ENCODE data around the gene SIGLEC5. TPM values are rescaled to one million over a fixed set of nuclear protein-coding genes. Genes with fewer than 3 reads are reported as not detected.

SIGLEC5 gene
- 0.06 TPM in 1 of 5 replicates, not detected in the others for total RNA-seq (2022; extraction: Qiagen RNA extraction)

GRCh38 chr19:51630315-51630714 is at the start of gene SIGLEC5:
SIGLEC5 (minus strand) TSS chr19:51630401; CDS start chr19:51630335, 66 bp downstream.

GRCh38 chr19:51646730-51647129 is 16.5 kb upstream of the SIGLEC5 start, which contains the start of gene SIGLEC14:
SIGLEC14 (minus strand) TSS chr19:51646825; CDS start chr19:51646759, 66 bp downstream.

GRCh38 chr19:51570962-51571575 is 59.1 kb downstream of the SIGLEC5 start, which contains the start of gene ZNF175:
ZNF175 (plus strand) TSS chr19:51571283; CDS start chr19:51573330, 2,047 bp downstream.

Other genes with a start within 250 kb of the SIGLEC5 start
- gene LIM2, start 242.4 kb downstream of the SIGLEC5 start, total RNA-seq (2022; extraction: Qiagen RNA extraction): not detected in 5 replicates
- not detected in 5 replicates for gene C19orf84, start 239.8 kb downstream of the SIGLEC5 start, total RNA-seq (2022; extraction: Qiagen RNA extraction)
- 0.05 TPM in 1 of 5 replicates, not detected in the others for gene SIGLEC10, start 212.8 kb downstream of the SIGLEC5 start, total RNA-seq (2022; extraction: Qiagen RNA extraction)
- gene SIGLEC8, start 171.9 kb downstream of the SIGLEC5 start, total RNA-seq (2022; extraction: Qiagen RNA extraction): not detected in 5 replicates
- gene CEACAM18, start 151.9 kb downstream of the SIGLEC5 start, total RNA-seq (2022; extraction: Qiagen RNA extraction): not detected in 5 replicates
- not detected in 5 replicates for gene SIGLEC12, start 128.6 kb downstream of the SIGLEC5 start, total RNA-seq (2022; extraction: Qiagen RNA extraction)
- not detected in 5 replicates for gene SIGLEC6, start 98.7 kb downstream of the SIGLEC5 start, total RNA-seq (2022; extraction: Qiagen RNA extraction)
- gene ZNF175, start 59.1 kb downstream of the SIGLEC5 start, total RNA-seq (2022; extraction: Qiagen RNA extraction): 2.8 to 5.3 TPM (median 4.4 TPM) in 5 replicates
- gene SIGLEC14, start 16.4 kb upstream of the SIGLEC5 start, total RNA-seq (2022; extraction: Qiagen RNA extraction): 0.03 to 0.12 TPM (median 0.05 TPM) in 3 of 5 replicates, not detected in the others
- 12.1 to 19.1 TPM (median 15.9 TPM) in 5 replicates for gene SPACA6, start 62.9 kb upstream of the SIGLEC5 start, total RNA-seq (2022; extraction: Qiagen RNA extraction)
- not detected in 5 replicates for gene HAS1, start 93.6 kb upstream of the SIGLEC5 start, total RNA-seq (2022; extraction: Qiagen RNA extraction)
- 0.07 to 0.31 TPM (median 0.08 TPM) in 4 of 5 replicates, not detected in the other for gene FPR1, start 121.5 kb upstream of the SIGLEC5 start, total RNA-seq (2022; extraction: Qiagen RNA extraction)
- not detected in 5 replicates for gene FPR2, start 130.8 kb upstream of the SIGLEC5 start, total RNA-seq (2022; extraction: Qiagen RNA extraction)
- gene FPR3, start 164.8 kb upstream of the SIGLEC5 start, total RNA-seq (2022; extraction: Qiagen RNA extraction): not detected in 5 replicates